Dedifferentiated amniotic fluid mesenchymal stem cell (primary cell): Measurements from ENCODE around the gene PLEKHO2.

ENCODE experiments used
- DNase-seq: peaks from one replicate; pipeline ENCODE4 v3.0.0-alpha.2; 2016; ENCODE audit errors: extremely low spot score

Gene PLEKHO2

DNA sequence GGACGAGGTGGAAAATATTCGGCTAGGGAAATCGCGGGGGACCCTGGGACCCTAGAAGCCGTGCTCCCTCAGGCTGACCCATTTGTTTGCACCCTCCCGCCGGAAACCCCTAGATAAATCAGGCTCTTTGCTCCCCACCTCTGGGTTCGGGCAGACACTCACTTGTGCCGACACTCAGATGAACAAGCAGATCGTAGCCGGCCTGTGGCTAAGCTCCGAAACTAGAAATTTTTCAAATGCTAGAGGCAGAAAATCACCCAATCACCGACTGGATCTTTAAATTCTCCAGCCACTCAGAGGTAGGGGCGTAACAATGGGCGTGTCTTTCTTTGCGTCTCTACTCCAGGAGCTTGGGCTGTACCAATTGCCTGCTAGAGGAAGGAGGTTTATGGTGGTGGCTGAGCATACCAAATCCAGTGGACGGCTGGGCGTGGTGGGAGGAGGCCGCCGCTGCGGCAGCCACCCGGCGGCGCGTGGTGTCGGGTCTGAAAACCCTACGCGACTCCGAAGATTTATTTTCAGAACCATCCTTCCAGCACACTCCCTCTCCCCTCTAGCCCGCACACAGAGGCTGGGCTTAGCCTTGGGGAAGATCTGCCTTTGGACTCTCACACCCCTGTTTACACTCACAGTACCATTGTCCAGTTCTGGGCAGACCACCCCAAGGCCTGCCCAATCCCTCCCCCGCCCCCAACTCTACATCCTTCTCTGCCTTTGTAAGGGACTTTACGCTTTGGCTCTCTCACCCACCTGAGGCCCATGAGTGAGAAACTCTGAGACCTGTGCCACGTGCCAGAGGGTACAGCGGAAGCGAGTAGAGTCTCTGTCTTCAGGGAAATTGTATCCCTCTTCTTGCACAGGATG lies 16.1 kb upstream of the PLEKHO2 start, which contains the start of gene PIF1:
TSS of gene PIF1 (minus strand) at position 217 of the 864 bp plus-strand sequence. CDS start 1,312 bp downstream, outside the sequence.
- peak; percentile 99 for DNase-seq

DNA sequence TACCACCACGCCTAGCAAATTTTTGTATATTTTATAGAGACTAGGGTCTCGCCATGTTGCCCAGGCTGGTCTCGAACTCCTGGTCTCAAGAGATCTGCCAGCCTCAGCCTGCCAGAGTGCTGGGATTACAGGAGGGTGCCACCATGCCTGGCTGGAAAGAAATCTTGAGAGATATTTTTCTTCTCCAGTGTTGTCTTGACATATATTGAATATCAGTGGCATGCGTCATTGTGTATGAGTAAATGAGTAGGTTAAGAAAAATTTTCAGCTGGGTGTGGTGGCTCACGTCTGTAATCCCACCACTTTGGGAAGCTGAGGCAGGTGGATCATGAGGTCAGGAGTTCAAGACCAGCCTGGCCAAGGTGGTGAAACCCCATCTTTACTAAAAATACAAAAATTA lies 12.7 kb upstream of the PLEKHO2 start:
- no peak for DNase-seq

DNA sequence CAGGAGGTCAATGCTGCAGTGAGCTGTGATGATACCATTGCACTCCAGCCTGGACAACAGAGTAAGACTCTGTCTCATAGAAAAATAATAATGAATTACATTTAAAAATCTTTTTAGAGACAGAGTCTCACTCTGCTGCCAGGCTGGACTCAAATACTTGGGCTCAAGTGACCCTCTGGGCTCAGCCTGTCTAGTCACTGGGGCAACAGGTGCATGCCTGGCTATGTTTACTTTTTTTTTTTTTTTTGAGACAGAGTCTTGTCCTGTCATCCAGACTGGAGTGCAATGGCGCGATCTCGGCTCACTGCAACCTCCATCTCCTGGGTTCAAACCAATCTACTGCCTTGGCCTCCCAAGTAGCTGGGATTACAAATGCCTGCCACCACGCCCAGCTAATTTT lies 8.0 kb upstream of the PLEKHO2 start:
- DNase-seq: no peak

DNA sequence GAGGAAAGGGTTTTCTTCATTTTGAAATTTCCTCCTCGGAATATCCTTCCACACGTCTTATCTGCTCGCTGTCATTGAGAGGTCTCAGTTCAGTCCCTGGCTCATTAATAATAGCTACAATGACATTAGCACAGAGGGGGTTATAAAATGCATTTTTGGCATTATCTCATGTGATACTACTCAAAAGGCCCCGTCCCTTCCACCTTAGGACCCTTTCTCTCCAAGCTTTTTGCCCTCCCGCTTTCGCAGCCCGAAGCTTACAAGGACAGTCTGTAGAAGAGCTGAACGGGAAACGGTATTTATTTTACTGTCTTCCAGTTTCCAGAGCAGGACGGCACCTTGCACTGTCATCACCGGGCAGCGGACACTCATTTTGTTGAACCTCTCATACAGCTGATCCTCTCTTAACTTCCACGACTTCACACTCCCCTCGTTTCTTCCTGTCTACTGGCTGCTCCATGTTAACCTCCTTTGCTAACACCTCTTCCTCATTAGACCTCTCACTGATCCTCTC lies 5.6 kb upstream of the PLEKHO2 start:
- DNase-seq: no peak

DNA sequence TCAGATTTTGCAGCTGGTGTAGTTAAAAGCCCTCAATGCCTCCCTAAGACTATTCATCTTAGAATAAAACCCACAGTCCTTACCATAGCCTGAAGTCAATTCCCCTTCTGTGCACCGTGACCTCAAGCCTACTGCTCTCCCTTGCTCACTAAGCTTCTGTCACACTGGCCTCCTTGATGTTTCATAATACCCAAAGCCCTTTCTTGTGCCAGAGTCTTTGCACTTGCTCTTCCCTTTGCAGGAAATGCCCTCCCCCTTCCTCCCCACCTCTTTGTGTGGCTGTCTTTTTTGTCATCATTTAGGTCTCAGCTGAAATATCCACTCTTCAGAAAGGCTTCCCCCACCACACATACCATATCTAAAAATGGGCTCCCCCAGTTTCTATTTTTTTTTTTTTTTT lies 4.2 kb upstream of the PLEKHO2 start:
- DNase-seq: no peak

DNA sequence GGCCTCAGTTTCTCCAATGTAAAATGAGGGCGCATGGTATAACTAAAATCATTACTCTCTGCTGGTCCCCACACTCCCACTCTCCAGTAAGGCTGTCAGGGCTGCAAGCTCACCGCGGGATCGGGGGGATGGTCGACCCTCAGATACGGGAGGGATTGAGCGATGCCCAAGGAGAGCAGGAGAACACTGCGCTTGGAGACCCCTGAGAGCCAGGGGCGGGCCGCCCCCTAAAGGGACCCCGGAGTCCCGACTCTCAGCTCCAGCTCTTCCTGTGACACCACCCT lies 713 bp upstream of the PLEKHO2 start:
- DNase-seq: no peak

DNA sequence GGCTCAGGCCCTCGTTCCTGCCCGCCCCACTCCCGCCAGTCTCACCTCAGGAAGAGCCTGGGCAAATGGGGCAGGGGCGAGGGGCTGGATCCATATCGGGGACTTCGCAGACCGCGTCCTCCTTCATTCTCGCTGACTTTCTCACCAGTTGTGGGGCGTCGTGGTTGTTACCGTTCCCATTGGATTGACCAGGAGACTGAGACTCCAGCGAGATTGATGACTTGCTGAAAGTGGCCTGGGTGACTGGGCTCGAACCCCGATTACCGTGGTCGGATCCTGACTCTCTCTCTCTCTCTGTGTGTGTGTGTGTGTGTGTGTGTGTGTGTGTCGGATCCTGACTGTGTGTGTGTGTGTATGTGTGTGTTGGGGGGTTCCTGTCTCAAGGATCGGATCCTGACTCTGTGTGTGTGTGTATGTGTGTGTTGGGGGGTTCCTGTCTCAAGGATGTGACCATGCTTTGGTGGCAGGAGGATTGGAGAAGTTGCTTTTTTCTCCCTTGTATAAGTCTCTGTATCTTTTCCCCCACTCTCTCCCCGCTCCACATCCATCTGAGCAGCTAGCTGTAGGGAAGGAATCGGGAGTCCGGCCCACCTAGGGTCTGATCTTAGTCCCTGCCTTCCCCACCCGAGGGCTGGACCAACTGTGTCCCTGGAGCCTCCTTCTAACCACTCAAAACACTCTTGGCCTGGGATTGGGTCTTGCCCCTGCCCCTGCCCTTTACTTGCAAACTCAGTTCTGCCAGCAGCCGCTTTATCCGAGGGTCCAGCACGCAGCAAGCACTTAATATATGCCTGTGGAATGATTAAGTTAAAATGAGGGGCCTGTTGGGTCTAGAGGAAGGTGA lies 603 bp downstream of the PLEKHO2 start:
- no peak for DNase-seq

DNA sequence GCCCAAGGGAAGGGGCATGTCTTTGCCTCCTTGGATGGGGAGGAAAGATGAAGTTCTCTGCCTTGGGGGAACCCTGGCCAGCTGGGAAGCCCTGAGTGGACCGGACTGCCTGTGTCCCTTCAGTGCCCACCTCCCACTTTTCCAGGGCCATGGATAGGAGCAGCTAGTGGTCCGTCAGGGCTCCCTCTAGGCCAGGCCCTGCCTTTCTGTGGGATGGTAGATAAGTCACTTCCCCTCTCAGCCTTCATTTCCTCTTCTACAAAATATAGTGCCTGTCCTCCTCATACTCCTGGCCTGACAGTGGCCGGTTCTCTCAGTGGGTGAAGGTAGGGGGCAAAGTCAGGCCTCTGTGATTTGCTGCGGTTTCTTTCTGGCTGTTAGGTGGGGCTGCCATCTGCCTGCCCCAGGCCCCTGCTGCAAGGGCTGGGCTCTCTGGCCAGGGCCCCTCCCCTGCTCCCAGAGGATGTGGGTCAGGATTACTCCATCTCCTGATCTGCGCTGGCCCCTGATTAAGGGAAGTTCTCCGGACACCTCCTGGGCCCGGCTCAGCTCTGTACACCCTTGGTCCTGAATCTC lies 1.4 kb downstream of the PLEKHO2 start:
- no peak for DNase-seq

DNA sequence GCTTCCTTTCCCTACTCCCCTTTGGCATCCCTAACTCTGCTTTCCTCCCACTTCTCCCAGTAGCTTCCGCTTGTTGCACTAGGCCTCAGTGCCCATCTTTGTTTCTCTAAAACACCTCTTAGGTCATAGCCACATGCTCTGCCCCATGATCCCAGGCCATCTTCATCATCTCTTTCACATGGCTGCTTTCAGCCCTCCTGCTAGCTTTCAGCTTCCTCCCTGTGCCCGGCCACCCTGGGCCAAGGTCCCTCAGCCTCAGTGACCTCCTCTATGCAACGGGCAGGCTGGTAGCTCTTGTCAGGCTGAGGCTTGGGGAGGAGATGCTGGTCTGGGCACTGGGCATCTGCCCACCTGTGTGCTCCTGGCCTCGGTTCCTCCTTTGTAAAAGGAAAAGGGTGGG lies 2.3 kb downstream of the PLEKHO2 start:
- no peak for DNase-seq

DNA sequence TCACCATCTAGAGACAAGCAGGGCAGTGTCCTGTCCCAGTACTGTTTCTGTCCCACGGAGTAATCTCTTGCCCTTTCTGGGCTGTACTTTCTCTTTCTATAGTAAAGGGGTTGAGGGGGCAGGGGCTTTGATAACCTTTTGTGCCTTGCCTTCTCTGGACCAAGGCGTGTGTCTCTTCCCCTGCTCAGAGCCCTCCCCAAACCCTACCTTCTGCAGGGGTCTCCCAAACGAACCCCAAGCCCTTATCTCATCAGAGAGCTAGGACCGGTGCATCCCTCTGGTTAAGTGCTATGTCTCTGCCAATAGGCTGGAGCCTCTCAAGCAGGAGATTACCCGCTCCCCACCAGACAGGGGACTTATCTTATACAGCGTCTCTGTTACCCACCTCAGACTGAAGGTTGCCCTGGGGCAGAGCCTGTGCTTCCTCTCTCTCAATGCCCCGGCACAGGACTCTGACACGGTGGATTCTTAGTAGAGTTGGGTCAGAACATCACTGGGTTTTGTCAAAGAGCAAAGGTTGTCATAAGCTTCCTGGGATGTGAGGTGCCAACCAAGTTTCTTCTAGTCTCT lies 2.9 kb downstream of the PLEKHO2 start:
- no peak for DNase-seq

DNA sequence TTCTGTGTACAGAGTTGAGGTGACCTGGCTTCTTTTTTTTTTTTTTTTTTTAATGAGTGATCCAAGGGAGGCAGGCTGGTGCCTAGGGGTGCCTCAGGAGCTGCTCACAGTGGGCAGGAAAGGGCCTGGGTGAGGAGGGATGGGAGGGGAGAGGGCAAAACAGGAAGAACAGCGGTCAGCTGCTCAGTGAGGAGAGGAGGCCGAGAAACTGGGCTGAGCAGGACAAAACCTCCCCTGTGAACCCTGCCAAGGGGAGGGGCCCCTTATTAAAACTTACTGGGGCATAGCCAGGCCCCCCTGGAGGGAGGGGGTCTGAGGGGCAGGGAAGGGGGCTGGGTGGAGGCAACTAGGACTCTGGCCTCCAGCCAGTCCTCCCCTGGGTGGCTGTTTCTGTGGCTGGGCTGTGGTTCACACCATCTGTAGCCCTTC lies 3.5 kb downstream of the PLEKHO2 start:
- DNase-seq: no peak

DNA sequence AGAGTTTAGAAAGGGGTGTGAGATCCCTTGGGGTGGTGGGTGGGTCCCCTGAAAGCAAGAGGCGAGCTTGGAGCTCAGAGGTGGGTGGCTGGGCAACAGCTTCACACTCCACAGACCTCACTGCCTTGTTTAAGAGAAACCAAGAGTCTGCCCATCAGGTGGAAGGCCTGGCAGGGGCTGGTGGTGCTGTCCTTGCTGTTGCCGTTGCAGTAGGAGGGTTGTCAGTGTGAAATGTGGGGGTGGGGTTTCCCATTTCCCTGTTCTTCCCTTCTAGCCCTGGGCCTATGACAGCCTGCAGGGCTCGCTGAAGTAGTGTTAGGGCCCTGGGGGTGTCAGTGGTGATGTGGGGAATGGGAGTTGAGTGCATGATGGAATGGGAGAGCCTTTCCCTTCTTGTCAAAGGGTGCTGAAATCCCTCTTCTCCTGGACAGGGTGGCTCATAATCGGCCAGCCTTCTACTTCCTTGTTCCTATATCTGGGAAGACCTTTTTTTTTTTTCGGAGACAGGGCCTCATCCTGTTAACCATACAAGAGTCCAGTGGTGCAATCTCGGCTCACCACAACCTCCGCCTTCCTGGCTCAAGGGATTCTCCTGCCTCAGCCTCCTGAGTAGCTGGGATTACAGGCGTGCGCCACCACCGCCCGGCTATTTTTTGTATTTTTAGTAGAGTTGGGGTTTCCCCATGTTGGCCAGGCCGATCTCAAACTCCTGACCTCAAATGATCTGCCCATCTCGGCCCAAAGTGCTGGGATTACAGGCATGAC lies 4.3 kb downstream of the PLEKHO2 start:
- DNase-seq: no peak

DNA sequence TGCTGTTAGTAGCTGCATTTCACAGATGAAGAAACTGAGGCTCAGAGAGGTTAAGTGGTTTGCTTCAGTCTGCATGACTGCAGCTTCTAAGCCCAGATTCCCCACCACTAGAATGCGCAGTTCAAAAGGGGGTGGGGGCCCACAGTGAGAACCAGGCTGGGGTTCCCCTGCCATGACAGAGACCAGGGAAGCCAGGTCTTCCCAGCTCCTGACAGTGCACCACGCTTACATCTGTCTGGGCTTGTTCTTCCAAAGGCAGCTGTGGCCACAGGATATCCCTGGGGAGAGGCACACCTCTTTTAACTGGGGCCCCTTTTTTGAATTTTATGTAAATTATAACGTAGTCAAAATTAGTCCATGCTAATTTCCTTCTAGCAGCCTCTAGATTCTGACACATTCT lies 5.3 kb downstream of the PLEKHO2 start:
- DNase-seq: no peak

DNA sequence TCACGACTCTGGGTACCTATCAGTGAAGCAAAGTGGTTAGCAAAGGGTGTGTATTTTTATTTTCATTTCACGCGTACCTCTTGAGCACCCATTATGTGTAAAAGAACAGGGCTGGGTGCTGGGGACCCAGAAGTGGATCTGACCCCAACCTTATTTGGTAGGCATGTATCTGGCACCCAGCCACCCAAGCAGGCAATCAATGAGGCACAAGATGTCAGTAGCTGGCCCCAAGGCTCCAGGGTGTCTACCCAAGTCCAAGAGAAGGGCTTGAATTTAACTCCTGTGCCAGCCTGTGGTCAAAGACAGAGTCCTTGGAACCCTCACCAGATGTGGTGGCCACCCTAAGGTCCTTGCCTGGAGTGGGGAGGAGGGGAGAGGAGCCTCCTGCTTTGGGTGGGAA lies 5.7 kb downstream of the PLEKHO2 start:
- no peak for DNase-seq

DNA sequence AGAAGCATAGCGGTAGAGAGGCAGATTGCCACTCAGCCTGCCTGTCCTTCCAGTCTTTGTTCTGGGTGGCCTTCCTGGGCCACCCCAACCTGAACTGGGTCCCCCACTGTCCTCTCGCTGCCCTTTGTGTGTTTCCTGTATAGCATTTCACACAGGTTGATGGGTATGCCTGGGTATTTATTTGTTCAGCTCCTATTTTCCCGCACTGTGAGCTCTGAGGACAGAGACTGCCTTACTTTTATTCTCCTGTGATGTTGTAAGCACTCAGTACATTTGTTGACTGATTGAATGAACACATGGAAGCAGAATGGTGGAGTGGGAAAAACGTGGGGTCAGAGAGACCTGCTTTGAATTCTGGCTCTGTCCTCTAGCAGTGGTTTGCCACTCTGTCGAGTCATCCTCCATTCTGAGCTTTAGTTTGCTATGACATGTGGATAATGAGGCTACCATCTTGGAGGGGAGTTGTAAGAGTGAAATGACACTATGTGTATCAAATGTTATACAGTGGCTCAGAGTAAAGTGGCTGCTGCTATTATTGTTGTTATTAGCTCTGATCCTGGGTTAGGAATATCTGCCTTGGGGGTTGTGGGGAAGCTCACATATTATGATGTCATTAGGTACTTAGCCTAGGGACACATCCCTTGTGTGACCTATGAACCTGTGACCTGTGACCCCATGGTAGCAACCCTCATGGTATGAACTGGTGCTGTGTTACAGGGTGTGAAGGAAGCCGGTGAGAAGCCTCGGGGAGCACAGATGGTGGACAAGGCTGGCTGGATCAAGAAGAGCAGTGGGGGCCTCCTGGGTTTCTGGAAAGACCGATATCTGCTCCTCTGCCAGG lies 6.4 kb downstream of the PLEKHO2 start:
- DNase-seq: no peak

DNA sequence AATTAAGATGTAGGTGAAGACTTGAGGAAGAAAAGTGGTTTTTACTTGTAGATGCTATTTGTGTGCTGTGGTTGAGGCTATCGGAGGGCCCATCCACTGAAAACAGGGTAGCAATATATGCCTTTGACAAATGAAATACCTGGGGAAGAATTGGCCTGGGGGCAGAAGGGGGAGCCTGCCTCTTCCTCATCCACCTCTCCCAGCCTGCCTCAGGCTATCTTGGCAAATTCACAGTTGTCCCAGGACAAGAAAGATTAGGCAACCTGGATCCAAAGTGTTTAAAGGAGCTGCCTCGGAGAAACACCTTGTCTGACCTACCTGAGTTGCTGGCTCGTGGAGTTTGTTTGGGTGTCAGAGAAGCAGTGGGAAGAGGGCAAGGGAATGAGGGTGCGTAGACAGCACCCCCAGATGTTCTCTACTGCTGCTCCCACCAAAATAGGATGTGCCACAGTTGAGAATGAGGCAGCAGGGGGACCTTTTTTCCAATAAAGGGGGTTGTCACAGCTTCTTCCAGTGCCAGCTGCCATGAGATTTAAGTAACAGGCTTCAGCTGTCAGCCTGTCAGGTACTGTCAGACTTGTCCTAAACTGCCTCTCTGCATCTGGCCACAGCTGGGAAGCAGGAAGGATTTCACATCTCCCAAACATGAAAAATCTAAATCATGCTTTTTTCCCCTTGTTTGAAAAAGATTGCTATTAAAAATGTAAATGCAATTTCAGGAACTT lies 9.2 kb downstream of the PLEKHO2 start:
- DNase-seq: no peak

DNA sequence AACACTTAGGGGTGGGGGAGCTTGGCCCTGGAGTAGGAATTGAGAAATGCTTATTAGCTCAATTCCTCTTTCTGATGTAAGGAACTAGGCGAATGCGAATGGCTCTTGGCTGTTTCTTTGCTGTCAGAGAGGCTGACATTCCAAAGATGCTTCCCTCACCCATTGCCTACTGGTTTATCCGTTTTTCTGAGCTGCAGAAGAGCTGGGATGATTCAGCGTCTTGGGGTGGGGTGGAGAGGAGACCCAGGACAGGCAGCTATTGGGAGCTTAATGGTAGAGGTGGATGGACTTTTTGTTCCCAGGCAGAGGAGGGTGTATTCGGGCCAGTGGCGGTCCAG lies 9.8 kb downstream of the PLEKHO2 start:
- DNase-seq: peak; percentile 85

DNA sequence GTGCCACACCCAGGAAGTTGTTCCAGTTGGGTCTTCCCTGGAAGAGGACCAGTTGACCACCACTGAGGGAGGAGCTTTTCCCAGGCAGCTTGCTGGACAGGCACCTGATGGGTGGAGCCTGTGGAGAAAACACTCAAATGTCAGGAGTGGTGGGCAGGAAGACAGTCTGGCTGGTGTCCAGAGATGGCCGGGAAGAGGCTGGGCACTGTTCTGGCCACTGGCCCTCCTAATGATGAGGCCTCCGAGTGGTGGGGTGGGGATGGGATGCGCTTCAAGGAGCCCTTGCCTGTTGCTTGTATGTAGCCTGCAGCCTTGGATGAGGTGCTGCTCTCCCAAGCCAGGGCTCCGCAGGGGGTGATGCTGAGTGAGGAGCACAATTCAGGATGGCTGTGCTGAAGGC lies 12.3 kb downstream of the PLEKHO2 start:
- DNase-seq: no peak

DNA sequence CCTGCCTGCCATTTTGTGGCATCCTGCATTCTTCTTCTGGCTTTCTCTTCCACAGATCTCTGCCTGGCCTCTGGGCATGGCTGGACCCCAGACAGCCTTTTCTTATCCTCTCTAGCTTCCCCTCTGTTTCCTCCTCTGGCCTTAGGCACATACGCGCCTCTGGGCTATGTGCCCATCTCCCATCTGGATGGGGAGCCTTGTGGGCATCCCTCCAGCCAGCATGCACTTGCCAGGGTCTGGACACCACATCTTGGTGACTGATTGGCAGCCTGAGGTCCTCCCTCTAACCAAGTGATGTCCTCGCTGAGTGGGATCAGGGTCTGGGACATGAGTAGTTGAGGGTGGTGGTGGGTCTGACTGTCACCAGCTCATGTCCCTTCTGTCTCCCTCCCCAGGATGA lies 12.8 kb downstream of the PLEKHO2 start:
- no peak for DNase-seq
